Erythroblast (primary cell): ENCODE results near the gene ADRA2C.
"Not testable (repeated sequence)": the region's sequence is repeated elsewhere in the genome, so short reads cannot be mapped to it uniquely, and the experiment has no call there.

Experiments used
- DNase-seq, 2 experiments: peaks; one replicate each; lab custom pipeline; 2025; lab: John Stamatoyannopoulos, UW
- GATA1 ChIP-seq: IDR thresholded peaks from 2 replicates; pipeline ENCODE4 v1.6.1; 2011; ENCODE audit warnings: low read depth, mild to moderate bottlenecking, control low read depth, low read length, moderate library complexity
- POLR2A ChIP-seq: IDR thresholded peaks from 2 replicates; pipeline ENCODE4 v1.6.1; 2011; ENCODE audit warnings: mild to moderate bottlenecking, low read length

ADRA2C gene

DNA sequence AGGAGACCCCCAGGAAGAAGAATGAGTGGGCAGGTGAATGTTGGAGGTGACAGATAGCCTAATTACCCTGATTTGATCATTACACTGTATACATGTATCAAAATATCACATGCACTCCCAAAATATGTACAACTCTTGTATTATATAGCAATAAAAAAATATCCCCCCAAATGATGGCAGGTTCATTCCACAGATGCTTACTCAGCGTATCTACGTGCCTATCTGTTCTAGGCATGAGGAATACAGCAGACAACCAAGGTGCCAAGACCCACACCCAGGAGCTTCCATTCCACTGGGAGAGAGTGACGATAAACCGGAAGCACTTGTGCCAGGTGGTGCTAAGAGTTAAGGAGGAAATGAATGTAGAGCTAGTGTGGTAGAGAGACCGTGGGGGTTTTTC is 42.4 kb downstream of the ADRA2C start:
- TF ChIP-seq POLR2A = no peak
- no peak for TF ChIP-seq GATA1

DNA sequence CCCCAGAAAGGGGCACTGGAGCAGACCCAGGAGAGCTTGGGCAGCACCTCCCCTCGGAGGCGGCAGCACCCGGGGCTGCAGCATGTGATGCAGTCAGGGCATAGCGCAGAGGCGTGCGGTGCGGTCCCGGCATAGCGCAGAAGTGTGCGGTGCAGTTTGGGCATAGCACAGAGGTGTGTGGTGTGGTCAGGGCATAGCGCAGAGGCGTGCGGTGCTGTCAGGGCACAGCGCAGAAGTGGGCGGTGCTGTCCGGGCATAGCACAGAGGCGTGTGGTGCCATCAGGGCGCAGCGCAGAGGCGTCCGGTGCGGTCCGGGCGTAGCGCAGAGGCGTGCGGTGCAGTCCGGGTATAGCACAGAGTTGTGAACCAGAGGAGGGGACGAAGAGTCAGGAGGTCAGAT is 42.8 kb downstream of the ADRA2C start:
- TF ChIP-seq POLR2A (no peak), GATA1 (no peak)
- DNase-seq = no peak

More for the DNA sequence above, 42.4 kb downstream of the ADRA2C start:
- no peak for DNase-seq

DNA sequence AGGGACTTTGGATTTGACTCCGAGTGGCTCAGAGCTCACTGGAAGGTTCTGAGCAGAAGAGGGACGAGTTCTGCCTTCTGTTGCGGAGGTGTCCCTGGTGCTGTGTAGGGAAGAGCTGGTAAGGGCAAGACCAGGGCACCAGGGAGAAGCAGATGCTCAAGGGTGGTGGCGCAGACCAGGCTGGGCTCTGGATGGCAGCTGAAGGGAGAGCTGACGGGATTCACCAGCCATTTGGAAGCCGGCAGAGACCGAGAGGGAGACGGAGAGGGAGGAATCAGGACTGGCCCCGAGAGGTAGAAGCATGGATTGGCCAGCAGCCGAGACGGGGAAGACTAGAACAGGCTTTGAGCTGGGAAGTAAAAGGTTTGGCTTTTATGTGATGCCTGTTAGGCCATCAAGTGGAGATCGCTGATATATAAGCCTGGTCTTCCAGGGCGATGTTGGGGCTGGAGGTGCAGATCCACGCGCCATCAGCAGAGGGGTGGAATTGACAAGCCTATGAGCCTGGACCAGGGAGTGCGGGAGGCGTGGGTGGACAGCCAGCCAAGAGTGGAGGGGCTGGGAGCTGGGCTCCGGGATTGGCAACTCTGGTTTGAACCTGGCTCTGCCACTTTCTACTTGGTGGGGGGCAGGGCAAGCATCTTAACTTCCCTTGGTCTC is 43.4 kb downstream of the ADRA2C start:
- TF ChIP-seq POLR2A = no peak
- TF ChIP-seq GATA1 = no peak
- no peak for DNase-seq

DNA sequence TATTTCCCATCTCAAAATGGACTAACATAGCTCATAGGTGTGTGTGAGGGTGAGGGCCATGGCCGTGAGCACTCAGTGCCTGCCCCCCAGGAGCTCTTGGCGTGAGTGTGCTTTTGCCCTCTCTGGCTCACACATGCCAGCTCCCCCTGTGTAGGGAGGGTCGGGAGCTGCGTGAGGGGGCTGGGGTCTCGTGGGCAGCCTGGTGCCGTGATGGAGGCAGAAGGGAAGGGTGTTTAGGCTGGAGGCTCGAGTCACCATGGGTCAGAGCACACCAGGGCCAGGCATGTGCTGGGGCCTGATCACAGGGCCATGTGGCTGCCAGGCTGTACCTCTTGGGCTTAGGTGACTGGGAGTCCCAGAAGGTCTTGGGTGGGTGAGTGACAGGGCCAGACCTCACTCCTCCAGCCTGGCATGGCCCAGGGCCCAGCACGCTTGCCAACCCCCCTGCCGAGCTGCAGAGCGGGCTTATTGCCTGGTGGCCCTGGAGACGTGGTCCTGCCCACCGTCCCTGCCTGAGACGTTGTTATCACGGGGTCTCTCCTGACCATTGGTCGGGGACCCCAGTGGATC is 44.0 kb downstream of the ADRA2C start:
- DNase-seq = no peak
- TF ChIP-seq POLR2A (no peak), GATA1 (no peak)

DNA sequence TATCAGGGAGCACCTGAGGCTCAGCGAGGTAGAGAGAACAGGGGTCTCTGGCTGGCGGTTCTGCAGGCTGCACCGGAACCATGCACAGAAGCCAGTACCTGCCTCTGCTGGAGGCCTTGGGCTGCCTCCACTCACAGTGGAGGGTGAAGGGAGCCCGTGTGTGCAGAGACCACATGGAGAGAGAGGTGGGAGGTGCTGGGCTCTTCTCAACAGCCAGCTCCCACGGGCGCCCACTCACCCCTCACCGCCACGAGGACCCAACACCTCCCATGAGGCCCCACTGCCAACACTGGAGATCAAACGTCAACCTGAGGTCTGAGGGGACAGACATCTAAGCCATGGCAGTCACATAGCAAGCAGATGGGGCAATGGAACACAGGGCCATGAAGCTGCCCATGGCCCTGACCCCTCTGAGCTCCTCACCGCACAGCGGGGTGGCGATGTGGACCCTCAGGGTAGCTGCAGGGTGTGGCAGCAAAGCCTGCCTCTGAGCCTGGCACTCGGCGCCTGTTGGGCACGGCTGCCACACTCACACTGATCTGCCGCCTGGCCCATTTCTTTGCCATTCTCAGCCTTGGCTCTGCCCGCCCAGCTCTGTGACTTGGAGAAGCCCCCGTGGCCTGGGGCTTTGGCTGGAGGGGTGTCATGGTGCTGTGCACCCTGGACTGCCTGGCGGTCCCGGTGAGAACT is 44.8 kb downstream of the ADRA2C start:
- no peak for DNase-seq
- TF ChIP-seq POLR2A (no peak), GATA1 (no peak)

DNA sequence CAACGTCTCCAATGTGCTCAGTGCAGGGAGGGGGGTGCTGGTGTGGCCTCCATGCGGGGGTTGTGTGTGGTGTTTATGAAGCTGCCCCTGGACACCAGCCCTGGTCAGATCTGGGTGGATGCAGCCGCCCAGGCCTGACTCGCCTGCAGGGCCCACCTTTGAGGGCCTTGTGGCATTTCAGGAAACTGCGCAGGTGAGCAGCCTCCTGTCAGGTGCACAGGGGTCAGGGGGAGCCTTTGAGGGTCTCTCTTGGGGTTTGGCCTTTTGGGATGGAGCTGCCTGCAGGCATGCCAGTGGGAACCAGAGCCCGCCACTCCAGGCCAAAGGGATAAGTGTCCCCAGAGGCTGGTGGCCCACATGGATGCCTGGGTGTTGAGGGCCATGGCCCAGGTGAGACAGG is 45.4 kb downstream of the ADRA2C start:
- TF ChIP-seq GATA1 (no peak), POLR2A (no peak)
- no peak for DNase-seq

DNA sequence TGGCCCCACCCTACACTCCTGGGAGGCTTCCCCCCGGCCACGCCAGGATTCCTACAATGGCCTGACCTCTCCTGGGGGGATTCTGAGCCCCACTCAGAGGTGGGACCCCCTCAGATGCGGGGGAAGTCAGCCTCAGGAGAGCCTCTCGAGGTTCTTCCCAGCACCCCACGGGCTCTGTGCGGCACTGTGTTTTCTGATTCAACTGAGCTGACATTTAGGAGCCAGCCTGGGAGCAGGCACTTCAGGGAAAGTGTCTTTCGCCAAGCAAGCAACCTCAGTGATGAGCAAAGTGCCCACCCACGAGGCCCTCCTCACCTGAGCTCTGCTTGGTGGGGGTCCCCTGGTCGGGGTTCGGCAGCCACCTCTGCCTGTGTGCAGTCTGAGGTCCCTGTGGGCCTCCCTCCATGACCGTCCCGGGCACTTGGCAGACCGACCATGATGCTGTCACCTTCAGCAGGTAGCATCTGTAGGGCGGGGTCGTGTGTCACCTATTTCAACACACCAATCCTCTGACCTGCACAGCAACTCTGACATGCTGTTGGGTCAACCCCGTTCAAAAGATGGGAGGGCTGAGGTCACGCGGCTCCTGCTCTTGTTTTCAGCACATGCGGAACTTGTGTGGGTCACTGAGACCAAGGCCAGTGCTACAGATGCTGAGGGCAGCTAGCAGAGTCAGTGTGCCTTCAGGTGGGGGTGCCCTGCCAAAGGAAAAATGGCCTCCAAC is 46.2 kb downstream of the ADRA2C start:
- DNase-seq = no peak
- TF ChIP-seq GATA1 = no peak

DNA sequence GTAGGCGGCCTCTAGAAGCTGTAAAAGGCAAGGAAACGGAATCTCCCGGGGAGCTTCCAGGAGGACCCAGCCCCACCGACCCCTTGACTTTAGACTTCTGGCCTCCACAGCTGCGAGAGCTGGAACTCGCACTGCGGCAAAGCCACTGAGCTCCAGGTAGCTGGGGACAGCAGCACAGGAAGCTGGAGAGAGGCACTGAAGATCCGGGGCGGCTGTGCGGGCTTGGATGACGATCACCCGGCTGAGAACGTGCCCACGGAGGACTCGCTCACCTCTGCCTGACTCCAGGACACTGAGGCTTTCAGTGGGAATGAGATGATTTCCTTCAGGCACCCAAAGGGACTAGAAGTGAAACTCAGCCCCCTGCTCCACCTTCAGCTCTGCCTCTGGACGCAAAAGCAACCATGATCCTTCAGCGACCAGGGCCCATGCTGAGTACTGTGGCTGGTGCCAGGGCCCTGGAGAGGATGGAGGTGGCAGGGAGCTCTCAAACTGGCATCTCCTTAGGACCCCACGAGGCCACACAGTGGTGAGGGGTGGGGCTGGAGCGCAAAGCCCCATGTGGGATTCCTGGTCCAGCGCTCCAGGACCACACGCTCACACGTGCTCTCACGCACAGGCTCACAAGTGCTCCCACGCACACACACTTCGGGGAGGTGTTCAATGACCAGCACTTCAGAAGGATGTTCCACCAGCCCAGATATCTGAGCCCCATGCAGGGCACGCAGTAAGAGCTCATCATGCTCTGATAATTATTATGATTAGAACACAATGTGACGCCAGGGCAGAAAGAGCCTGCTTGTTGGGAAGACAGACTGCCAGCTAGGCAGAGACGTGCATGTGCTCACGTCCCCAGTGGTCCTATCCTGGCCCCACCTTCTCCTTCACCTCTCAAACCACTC is 47.2 kb downstream of the ADRA2C start:
- TF ChIP-seq POLR2A = no peak
- TF ChIP-seq GATA1 = no peak

DNA sequence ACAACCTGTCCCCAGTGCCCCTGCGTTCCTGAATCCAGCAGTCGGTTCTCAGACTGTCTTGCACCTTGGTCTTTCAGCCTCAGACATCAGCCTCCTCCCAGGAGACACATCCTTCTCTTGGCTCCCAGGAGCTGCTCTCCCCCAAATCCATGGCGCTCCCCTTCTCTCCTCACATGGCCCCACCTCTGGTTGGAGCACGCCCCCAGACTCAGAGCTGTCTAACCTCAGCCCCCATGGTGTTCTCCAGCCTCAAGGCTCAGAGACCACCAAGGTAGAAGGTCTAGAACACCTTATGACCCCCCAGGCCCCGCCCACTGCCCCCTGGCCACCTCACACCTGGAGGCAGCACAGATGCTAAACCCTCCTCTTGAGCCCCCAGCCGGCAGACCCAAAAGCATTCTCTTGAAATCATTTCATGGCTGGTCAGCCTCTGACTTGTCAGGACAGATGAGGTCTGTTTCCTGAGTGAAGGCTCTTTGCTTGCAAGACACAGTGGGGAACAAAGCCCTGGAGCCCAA is 47.9 kb downstream of the ADRA2C start:
- no peak for DNase-seq
- TF ChIP-seq GATA1 = no peak
- no peak for TF ChIP-seq POLR2A

More for the DNA sequence above, 47.2 kb downstream of the ADRA2C start:
- DNase-seq = no peak

DNA sequence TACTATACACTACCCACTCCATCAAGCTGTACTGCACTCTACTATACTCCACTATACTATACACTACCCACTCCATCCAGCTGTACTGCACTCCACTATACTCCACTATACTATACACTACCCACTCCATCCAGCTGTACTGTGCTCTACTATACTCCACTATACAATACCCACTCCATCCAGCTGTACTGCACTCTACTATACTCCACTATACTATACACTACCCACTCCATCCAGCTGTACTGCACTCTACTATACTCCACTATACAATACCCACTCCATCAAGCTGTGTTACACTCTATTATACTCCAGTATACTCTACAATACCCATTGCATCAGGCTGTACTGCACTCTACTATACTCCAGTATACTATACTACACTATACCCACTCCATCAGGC is 48.7 kb downstream of the ADRA2C start:
- not testable (repeated sequence) for DNase-seq

DNA sequence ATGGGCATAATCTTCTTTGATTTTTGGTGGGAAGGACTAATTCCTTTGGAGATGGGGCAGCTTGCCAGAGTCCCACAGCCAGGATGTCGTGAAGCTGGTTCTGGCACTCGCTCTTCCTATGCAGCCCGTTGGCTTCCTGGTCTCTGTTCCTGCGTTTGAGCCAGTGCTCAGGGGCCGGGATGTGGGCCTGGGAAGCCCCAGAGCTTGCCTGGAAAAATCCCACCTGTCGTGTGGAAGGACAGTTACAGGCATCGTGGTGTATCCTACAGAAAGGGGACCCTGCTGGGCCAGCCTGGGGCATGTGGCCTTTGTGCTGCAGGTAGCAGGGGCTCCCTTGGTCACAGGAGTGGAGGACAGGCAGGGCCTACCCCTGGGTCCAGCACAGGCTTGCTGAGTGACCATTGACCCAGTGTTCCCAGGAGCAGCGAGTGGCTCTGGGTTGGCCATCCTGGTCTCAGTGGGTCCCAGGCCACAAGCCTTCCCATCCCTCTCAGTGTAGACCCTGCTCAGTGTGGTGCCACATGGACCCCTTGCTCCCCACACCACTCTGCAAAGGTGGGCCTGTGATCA is 50.2 kb downstream of the ADRA2C start:
- no peak for DNase-seq
- TF ChIP-seq GATA1 (no peak), POLR2A (no peak)
